Measurements from ENCODE around the gene MCUB.

DNA sequence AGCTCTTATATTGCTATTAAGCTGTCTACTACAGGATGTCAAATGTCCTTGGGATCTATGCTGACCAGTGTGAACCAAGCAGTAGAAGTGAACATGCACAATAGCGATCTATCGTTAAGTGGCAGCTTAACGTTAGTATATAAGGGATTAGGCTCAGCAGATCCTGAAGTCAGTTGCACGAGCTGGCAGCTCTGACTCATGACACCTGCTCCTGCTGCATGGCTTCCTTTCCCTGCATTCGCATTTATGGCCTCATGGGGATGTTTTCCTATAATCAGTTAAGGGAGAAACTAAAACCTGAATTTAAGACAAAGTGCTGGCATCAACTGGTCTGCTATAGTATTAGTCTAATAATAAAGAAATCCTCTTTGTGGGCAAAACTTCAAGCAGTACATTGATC, 12.7 kb upstream of the MCUB start:
- TF ChIP-seq CTCF (IDR thresholded peaks at IDR 0.05; ENCODE audit: insufficient read depth, low read length, poor library complexity, severe bottlenecking) (no peak), EZH2phosphoT487 (conservative IDR thresholded peaks at IDR 0.05; ENCODE audit: low read length) (no peak)

All from SU-DHL-6 (cell line).